GM19099 (cell line): ENCODE data around the gene TES.

Experiments used
- POLR2A ChIP-seq: IDR thresholded peaks from 3 replicates; pipeline ENCODE4 v1.6.1; 2011; ENCODE audit warnings: low read depth; ENCODE audit not compliant: insufficient read length; ENCODE audit errors: extremely low read depth

TES gene

GRCh38 chr7:116225860-116226259 lies 15.5 kb downstream of the TES start:
- no peak for TF ChIP-seq POLR2A

GRCh38 chr7:116226664-116227063 lies 16.3 kb downstream of the TES start:
- TF ChIP-seq POLR2A = no peak

GRCh38 chr7:116227678-116228239 lies 17.4 kb downstream of the TES start:
- TF ChIP-seq POLR2A = no peak

- no peak for TF ChIP-seq POLR2A
Measured at GRCh38 chr7:116228241-116228640, 17.9 kb downstream of the TES start.

GRCh38 chr7:116229366-116229765 lies 19.0 kb downstream of the TES start:
- TF ChIP-seq POLR2A = no peak

- TF ChIP-seq POLR2A = no peak
Measured at GRCh38 chr7:116230191-116231005, 20.1 kb downstream of the TES start.

- TF ChIP-seq POLR2A = no peak
Measured at GRCh38 chr7:116231543-116231942, 21.2 kb downstream of the TES start.

- no peak for TF ChIP-seq POLR2A
Measured at GRCh38 chr7:116231949-116232348, 21.6 kb downstream of the TES start.

GRCh38 chr7:116232350-116232749 lies 22.0 kb downstream of the TES start:
- TF ChIP-seq POLR2A = no peak

GRCh38 chr7:116232920-116233319 lies 22.6 kb downstream of the TES start:
- TF ChIP-seq POLR2A = no peak

- TF ChIP-seq POLR2A = no peak
Measured at GRCh38 chr7:116234517-116235200, 24.3 kb downstream of the TES start.

GRCh38 chr7:116235380-116235779 lies 25.0 kb downstream of the TES start:
- no peak for TF ChIP-seq POLR2A

GRCh38 chr7:116236020-116236630 lies 25.8 kb downstream of the TES start:
- TF ChIP-seq POLR2A = no peak

GRCh38 chr7:116239020-116239419 lies 28.7 kb downstream of the TES start:
- no peak for TF ChIP-seq POLR2A

GRCh38 chr7:116239434-116239833 lies 29.1 kb downstream of the TES start:
- no peak for TF ChIP-seq POLR2A
